SK-N-SH (cell line): Measurements from ENCODE around the gene FCHSD2.

Experiments used
- CTCF ChIP-seq: fragments of 200-600 bp; sonication (generic); IDR thresholded peaks from 2 replicates; pipeline ENCODE4 v1.6.1; 2017; ENCODE audit warnings: antibody characterized with exemption, mild to moderate bottlenecking, moderate library complexity
- EP300 ChIP-seq, 2 experiments: IDR thresholded peaks; 2 replicates each; pipeline versions ENCODE4 v1.4.0 to v1.6.1; 2012; ENCODE audit warnings: borderline replicate concordance in 1 of 2, low read depth in 1 of 2, low read length in 1 of 2
- MAX ChIP-seq: IDR thresholded peaks from 2 replicates; pipeline ENCODE4 v1.4.0; 2012; ENCODE audit warnings: low read depth
- NFIC ChIP-seq: IDR thresholded peaks from 2 replicates; pipeline ENCODE4 v1.4.0; 2012; ENCODE audit warnings: borderline replicate concordance
- NRF1 ChIP-seq: IDR thresholded peaks from 2 replicates; pipeline ENCODE4 v1.6.1; 2012; ENCODE audit warnings: low read depth, mild to moderate bottlenecking, low read length
- POLR2AphosphoS5 ChIP-seq: IDR thresholded peaks from 2 replicates; pipeline ENCODE4 v1.6.1; 2012; ENCODE audit warnings: low read depth, low read length
- RAD21 ChIP-seq: IDR thresholded peaks from 2 replicates; pipeline ENCODE4 v1.6.1; 2012; ENCODE audit warnings: mild to moderate bottlenecking, low read length
- RCOR1 ChIP-seq: fragments of 150-350 bp; IDR thresholded peaks from 2 replicates; pipeline ENCODE4 v1.6.1; 2017; ENCODE audit warnings: antibody characterized with exemption, low read length
- RFX5 ChIP-seq: IDR thresholded peaks from 2 replicates; pipeline ENCODE4 v1.6.1; 2012; ENCODE audit warnings: mild to moderate bottlenecking, improper control_type of control experiment, low read length
- SIN3A ChIP-seq: IDR thresholded peaks from 2 replicates; pipeline ENCODE4 v1.6.1; 2012; ENCODE audit warnings: low read depth, mild to moderate bottlenecking, low read length, moderate library complexity, borderline replicate concordance
- SMC3 ChIP-seq: IDR thresholded peaks from 2 replicates; pipeline ENCODE4 v1.6.1; 2012; ENCODE audit warnings: low read depth, low read length, improper control_type of control experiment
- TAF1 ChIP-seq: IDR thresholded peaks from 2 replicates; pipeline ENCODE4 v1.6.1; 2012; ENCODE audit warnings: low read depth, mild to moderate bottlenecking, low read length, moderate library complexity, borderline replicate concordance
- TEAD4 ChIP-seq: IDR thresholded peaks from 2 replicates; pipeline ENCODE4 v1.4.0; 2012; ENCODE audit warnings: mild to moderate bottlenecking, borderline replicate concordance; ENCODE audit not compliant: insufficient read depth
- USF2 ChIP-seq: fragments of 150-350 bp; IDR thresholded peaks from 2 replicates; pipeline ENCODE4 v1.6.1; 2017; ENCODE audit warnings: antibody characterized with exemption, low read length, low read depth, borderline replicate concordance

- TF ChIP-seq CTCF, result no peak
- no peak for TF ChIP-seq RFX5
- no peak for TF ChIP-seq RAD21
- no peak for TF ChIP-seq SIN3A
- TF ChIP-seq USF2, result no peak
- TF ChIP-seq EP300 (IDR thresholded peaks at IDR 0.05; ENCODE audit: borderline replicate concordance in 1 of 2, low read depth in 1 of 2, low read length in 1 of 2), result no peak
- no peak for TF ChIP-seq RCOR1
- TF ChIP-seq TAF1, result no peak
- TF ChIP-seq NRF1, result no peak
- no peak for TF ChIP-seq SMC3
- TF ChIP-seq MAX, result no peak
- no peak for TF ChIP-seq POLR2AphosphoS5
- TF ChIP-seq NFIC, result no peak
- TF ChIP-seq TEAD4, result no peak
These were observed 206.4 kb downstream of the FCHSD2 start for GRCh38 chr11:72935700-72936099.
